ENCODE data around the gene ZCWPW1. TPM values are rescaled to one million over a fixed set of nuclear protein-coding genes. Genes with fewer than 3 reads are reported as not detected.
A peak's percentile ranks its signal among the peaks of the same experiment; 100 is the strongest.

Gene ZCWPW1
- total RNA-seq, 1 donor from 2014 or later, result 5.0 TPM

DNA sequence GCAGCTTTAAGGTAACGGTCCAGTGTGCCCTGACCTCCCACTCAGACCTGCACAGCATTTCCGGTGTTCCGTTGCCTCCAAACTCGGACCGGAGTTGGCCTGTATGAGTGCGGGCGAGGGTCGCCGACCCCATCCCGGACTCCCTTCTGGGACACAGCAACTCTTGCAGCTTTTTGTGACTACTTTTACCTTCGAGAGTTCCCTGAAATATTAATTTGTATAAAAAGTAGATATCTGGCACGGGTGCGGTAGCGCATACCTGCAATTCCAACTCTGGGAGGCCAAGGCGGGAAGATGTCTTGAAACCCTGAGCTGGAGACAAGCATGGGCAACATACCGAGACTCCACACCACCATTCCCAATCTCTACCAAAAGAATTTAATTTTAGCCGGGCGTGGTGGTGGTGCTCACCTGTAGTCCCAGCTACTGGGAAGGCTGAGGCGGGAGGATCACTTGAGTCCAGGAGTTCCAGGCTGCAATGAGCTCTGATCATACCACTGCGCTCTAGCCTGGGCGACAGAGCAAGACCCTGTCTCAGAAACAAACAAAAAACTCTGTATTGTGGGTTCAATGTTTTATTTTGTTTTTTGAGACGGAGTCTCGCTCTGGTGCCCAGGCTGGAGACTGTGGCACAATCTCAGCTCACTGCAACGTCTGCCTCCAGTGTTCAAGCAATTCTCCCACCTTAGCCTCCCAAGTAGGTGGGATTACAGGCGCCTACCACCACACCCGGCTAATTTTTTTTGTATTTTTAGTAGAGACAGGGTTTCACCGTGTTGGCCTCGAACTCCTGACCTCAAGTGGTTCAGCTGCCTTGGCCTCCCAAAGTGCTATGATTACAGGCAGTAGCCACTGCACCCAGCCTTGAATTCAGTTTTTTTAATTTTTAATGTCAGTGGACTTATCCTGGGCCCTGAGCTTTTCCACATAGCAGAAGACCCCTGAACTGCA is 8.9 kb upstream of the ZCWPW1 start:
- no peak for TF ChIP-seq CTCF (IDR thresholded peaks at IDR 0.05)
- Mint-ChIP-seq H3K4me3 (ENCODE audit: unreplicated experiment) (no peak overlapping the region), H3K27me3 (ENCODE audit: unreplicated experiment) (no peaks in the 10 kb centered on the region), H3K4me1 (ENCODE audit: unreplicated experiment) (peaks cover 29% of the 10 kb centered on the region), H3K27ac (ENCODE audit: unreplicated experiment) (no peak overlapping the region), H3K9me3 (ENCODE audit: unreplicated experiment) (no peaks in the 10 kb centered on the region), H3K36me3 (ENCODE audit: unreplicated experiment) (peaks cover 14% of the 10 kb centered on the region)
- DNase-seq (ENCODE audit: extremely low spot score, unreplicated experiment), result no peak

GRCh38 chr7:100435401-100436304 is 7.2 kb upstream of the ZCWPW1 start:
- Mint-ChIP-seq H3K4me3 (ENCODE audit: unreplicated experiment) (peak overlapping the region; percentile 90), H3K27me3 (ENCODE audit: unreplicated experiment) (no peaks in the 10 kb centered on the region), H3K36me3 (ENCODE audit: unreplicated experiment) (peaks cover 24% of the 10 kb centered on the region), H3K4me1 (ENCODE audit: unreplicated experiment) (peaks cover 41% of the 10 kb centered on the region), H3K27ac (ENCODE audit: unreplicated experiment) (peak overlapping the region; percentile 85), H3K9me3 (ENCODE audit: unreplicated experiment) (no peaks in the 10 kb centered on the region)
- TF ChIP-seq CTCF (IDR thresholded peaks at IDR 0.05), result no peak
- no peak for DNase-seq (ENCODE audit: extremely low spot score, unreplicated experiment)

GRCh38 chr7:100434297-100435144 is 6.0 kb upstream of the ZCWPW1 start:
- DNase-seq (ENCODE audit: extremely low spot score, unreplicated experiment), result no peak
- peaks cover 26% of the 10 kb centered on the region for H3K36me3 Mint-ChIP-seq (ENCODE audit: unreplicated experiment)
- H3K4me1 Mint-ChIP-seq (ENCODE audit: unreplicated experiment), result peaks cover 45% of the 10 kb centered on the region
- peak overlapping the region; percentile 77 for H3K4me3 Mint-ChIP-seq (ENCODE audit: unreplicated experiment)
- TF ChIP-seq CTCF (IDR thresholded peaks at IDR 0.05), result no peak
- H3K9me3 Mint-ChIP-seq (ENCODE audit: unreplicated experiment), result no peaks in the 10 kb centered on the region
- peak overlapping the region; percentile 85 for H3K27ac Mint-ChIP-seq (ENCODE audit: unreplicated experiment)
- H3K27me3 Mint-ChIP-seq (ENCODE audit: unreplicated experiment), result no peaks in the 10 kb centered on the region

GRCh38 chr7:100433592-100434296 is 5.2 kb upstream of the ZCWPW1 start:
- H3K9me3 Mint-ChIP-seq (ENCODE audit: unreplicated experiment), result no peaks in the 10 kb centered on the region
- H3K36me3 Mint-ChIP-seq (ENCODE audit: unreplicated experiment), result peaks cover 27% of the 10 kb centered on the region
- DNase-seq (ENCODE audit: extremely low spot score, unreplicated experiment), result no peak
- H3K27ac Mint-ChIP-seq (ENCODE audit: unreplicated experiment), result peak overlapping the region; percentile 35
- peak overlapping the region; percentile 77 for H3K4me3 Mint-ChIP-seq (ENCODE audit: unreplicated experiment)
- H3K27me3 Mint-ChIP-seq (ENCODE audit: unreplicated experiment), result no peaks in the 10 kb centered on the region
- TF ChIP-seq CTCF (IDR thresholded peaks at IDR 0.05), result no peak
- peaks cover 43% of the 10 kb centered on the region for H3K4me1 Mint-ChIP-seq (ENCODE audit: unreplicated experiment)
